ENCODE results near the gene LAIR1. TPM values are rescaled to one million over a fixed set of nuclear protein-coding genes. Genes with fewer than 3 reads are reported as not detected.
"Not testable (repeated sequence)": the region's sequence is repeated elsewhere in the genome, so short reads cannot be mapped to it uniquely, and the experiment has no call there.

LAIR1 gene
- total RNA-seq, 1 experiment from 2014 or later = not detected

GRCh38 chr19:54329476-54330165 is 35.1 kb downstream of the LAIR1 start:
- DNase-seq (ENCODE audit: low read depth) = no peak
- in situ Hi-C loops (cut with HindIII; ENCODE audit: low pct_unique_long_range_greater_than_20kb, low sequenced_read_pairs) = no loop called here

- DNase-seq (ENCODE audit: low read depth); in situ Hi-C loops (cut with HindIII; ENCODE audit: low pct_unique_long_range_greater_than_20kb, low sequenced_read_pairs): not testable (repeated sequence)
Observed at GRCh38 chr19:54328781-54329180, 36.0 kb downstream of the LAIR1 start.

GRCh38 chr19:54325631-54326030 is 39.1 kb downstream of the LAIR1 start:
- in situ Hi-C loops (cut with HindIII; ENCODE audit: low pct_unique_long_range_greater_than_20kb, low sequenced_read_pairs) = no loop called here
- no peak for DNase-seq (ENCODE audit: low read depth)

- DNase-seq (ENCODE audit: low read depth) = peak; percentile 31
- in situ Hi-C loops (cut with HindIII; ENCODE audit: low pct_unique_long_range_greater_than_20kb, low sequenced_read_pairs) = no loop called here
Observed at GRCh38 chr19:54325194-54325621, 39.5 kb downstream of the LAIR1 start.

- DNase-seq (ENCODE audit: low read depth) = no peak
- in situ Hi-C loops (cut with HindIII; ENCODE audit: low pct_unique_long_range_greater_than_20kb, low sequenced_read_pairs) = no loop called here
Observed at GRCh38 chr19:54324071-54324470, 40.7 kb downstream of the LAIR1 start.

- DNase-seq (ENCODE audit: low read depth); in situ Hi-C loops (cut with HindIII; ENCODE audit: low pct_unique_long_range_greater_than_20kb, low sequenced_read_pairs): not testable (repeated sequence)
Observed at GRCh38 chr19:54322934-54323333, 41.8 kb downstream of the LAIR1 start.

GRCh38 chr19:54322295-54322694 is 42.4 kb downstream of the LAIR1 start:
- DNase-seq (ENCODE audit: low read depth); in situ Hi-C loops (cut with HindIII; ENCODE audit: low pct_unique_long_range_greater_than_20kb, low sequenced_read_pairs): not testable (repeated sequence)

GRCh38 chr19:54319892-54320670 is 44.6 kb downstream of the LAIR1 start:
- no peak for DNase-seq (ENCODE audit: low read depth)
- in situ Hi-C loops (cut with HindIII; ENCODE audit: low pct_unique_long_range_greater_than_20kb, low sequenced_read_pairs) = no loop called here

- in situ Hi-C loops (cut with HindIII; ENCODE audit: low pct_unique_long_range_greater_than_20kb, low sequenced_read_pairs) = no loop called here
- DNase-seq (ENCODE audit: low read depth) = no peak
Observed at GRCh38 chr19:54319049-54319448, 45.7 kb downstream of the LAIR1 start.

GRCh38 chr19:54317965-54318240 is 46.8 kb downstream of the LAIR1 start:
- no peak for DNase-seq (ENCODE audit: low read depth)
- in situ Hi-C loops (cut with HindIII; ENCODE audit: low pct_unique_long_range_greater_than_20kb, low sequenced_read_pairs) = no loop called here

- in situ Hi-C loops (cut with HindIII; ENCODE audit: low pct_unique_long_range_greater_than_20kb, low sequenced_read_pairs) = no loop called here
- DNase-seq (ENCODE audit: low read depth) = no peak
Observed at GRCh38 chr19:54317108-54317964, 47.4 kb downstream of the LAIR1 start.

GRCh38 chr19:54316746-54317107 is 48.0 kb downstream of the LAIR1 start:
- no peak for DNase-seq (ENCODE audit: low read depth)
- in situ Hi-C loops (cut with HindIII; ENCODE audit: low pct_unique_long_range_greater_than_20kb, low sequenced_read_pairs) = no loop called here

GRCh38 chr19:54315956-54316355 is 48.8 kb downstream of the LAIR1 start:
- no peak for DNase-seq (ENCODE audit: low read depth)
- in situ Hi-C loops (cut with HindIII; ENCODE audit: low pct_unique_long_range_greater_than_20kb, low sequenced_read_pairs) = no loop called here

GRCh38 chr19:54312436-54313377 is 52.0 kb downstream of the LAIR1 start, which contains the start of gene LILRA5:
TSS of gene LILRA5 (minus strand) at chr19:54313166. CDS start at chr19:54313019, 147 bp downstream.
- in situ Hi-C loops (cut with HindIII; ENCODE audit: low pct_unique_long_range_greater_than_20kb, low sequenced_read_pairs) = no loop called here
- no peak for DNase-seq (ENCODE audit: low read depth)

- in situ Hi-C loops (cut with HindIII; ENCODE audit: low pct_unique_long_range_greater_than_20kb, low sequenced_read_pairs) = no loop called here
- no peak for DNase-seq (ENCODE audit: low read depth)
Observed at GRCh38 chr19:54312011-54312410, 52.7 kb downstream of the LAIR1 start.

GRCh38 chr19:54311486-54311885 is 53.2 kb downstream of the LAIR1 start:
- DNase-seq (ENCODE audit: low read depth) = no peak
- in situ Hi-C loops (cut with HindIII; ENCODE audit: low pct_unique_long_range_greater_than_20kb, low sequenced_read_pairs) = no loop called here

- DNase-seq (ENCODE audit: low read depth) = no peak
- in situ Hi-C loops (cut with HindIII; ENCODE audit: low pct_unique_long_range_greater_than_20kb, low sequenced_read_pairs) = no loop called here
Observed at GRCh38 chr19:54310543-54310942, 54.2 kb downstream of the LAIR1 start.

GRCh38 chr19:54309811-54310210 is 54.9 kb downstream of the LAIR1 start:
- no peak for DNase-seq (ENCODE audit: low read depth)
- in situ Hi-C loops (cut with HindIII; ENCODE audit: low pct_unique_long_range_greater_than_20kb, low sequenced_read_pairs) = no loop called here

All from Caki2 (cell line).